Vagina (tissue), 2 donors: ENCODE data around the gene TRAF2.

Experiments
- POLR2A ChIP-seq, 2 donors: fragments of 450-650 bp; IDR thresholded peaks; one replicate each; pipeline ENCODE4 v1.6.1; 2017; ENCODE audit warnings: antibody characterized with exemption in 2 of 2, mild to moderate bottlenecking in 2 of 2, moderate library complexity in 2 of 2
- POLR2AphosphoS5 ChIP-seq, 2 donors: sonication (generic); formaldehyde crosslinking; IDR thresholded peaks; one replicate each; pipeline ENCODE4 v1.9.0; 2017; ENCODE audit warnings: antibody characterized with exemption in 2 of 2, mild to moderate bottlenecking in 2 of 2, low read depth in 1 of 2; ENCODE audit not compliant: insufficient read depth in 1 of 2

GRCh38 chr9:136880651-136881050, 5.7 kb upstream of the TRAF2 start:
- TF ChIP-seq POLR2AphosphoS5 (IDR thresholded peaks at IDR 0.05; ENCODE audit: insufficient read depth in 1 of 2, low read depth in 1 of 2) (no peak), POLR2A (IDR thresholded peaks at IDR 0.05) (no peak)
